Esophagus mucosa (tissue), 1 donor: ENCODE measurements around the gene ADGRF1. TPM values are rescaled to one million over a fixed set of nuclear protein-coding genes. Genes with fewer than 3 reads are reported as not detected.
"Not testable (repeated sequence)": the region's sequence is repeated elsewhere in the genome, so short reads cannot be mapped to it uniquely, and the experiment has no call there.

Experiments used
- ATAC-seq: fragments of 200-7000 bp; cut with Tn5 transposase; one replicate; pipeline ENCODE4 v1.9.1; 2020
- total RNA-seq: library from RNA; stranded (reverse); gene quantifications from one replicate; pipeline ENCODE4 v1.2.4, GENCODE V29; 2023
- donor health status: DM: yes; HTN: yes; CAD: no.

ADGRF1 gene
- total RNA-seq, 1 donor from 2014 or later: 32.8 TPM

DNA sequence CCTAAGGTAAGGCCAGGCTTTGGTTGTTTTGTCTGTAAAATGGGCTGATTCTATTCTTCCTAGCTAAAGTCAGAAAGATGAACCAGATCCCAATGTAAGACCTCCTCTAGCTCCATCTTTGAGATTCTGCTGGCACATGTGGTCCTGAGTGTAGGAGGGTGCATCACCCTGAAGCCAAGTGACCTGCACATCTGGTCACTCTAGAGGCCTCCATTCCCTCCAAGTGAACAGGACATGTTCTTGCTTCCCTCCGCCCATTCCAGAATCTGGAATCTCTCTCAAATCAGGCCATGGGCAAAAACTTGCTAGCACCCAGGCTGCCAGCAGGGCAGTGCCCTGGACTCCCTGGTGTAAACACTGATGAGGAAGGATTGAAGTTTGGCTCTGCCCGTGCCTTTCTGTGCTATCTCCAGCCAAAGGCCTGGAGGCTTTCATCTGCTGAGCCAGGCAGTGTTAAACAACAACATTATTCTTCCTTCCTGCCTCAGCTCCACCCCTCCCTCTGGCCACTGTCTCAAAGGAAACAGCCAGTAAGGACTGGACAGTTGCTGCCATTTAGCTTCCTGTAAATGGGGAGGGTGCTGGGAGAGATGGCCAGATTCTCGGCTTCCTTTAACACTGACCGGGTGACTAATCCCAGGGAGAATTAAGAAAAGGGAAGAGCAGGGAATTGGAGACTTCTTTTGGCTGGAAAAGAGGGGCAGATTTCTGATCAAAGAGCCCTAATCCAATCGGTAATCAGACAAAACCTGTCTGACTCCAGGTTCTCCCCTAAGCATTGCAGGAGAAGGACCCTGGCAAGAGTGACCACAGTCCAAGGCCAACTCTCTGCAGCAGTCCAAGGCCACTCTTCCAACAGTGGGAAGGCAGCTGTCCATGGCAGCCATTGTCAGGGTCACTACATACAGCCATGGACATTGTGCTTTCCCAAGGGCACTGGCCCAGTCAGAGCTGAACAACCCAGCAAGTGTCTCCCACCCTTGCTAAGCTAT is 19.5 kb upstream of the ADGRF1 start:
- ATAC-seq: peak; percentile 47

DNA sequence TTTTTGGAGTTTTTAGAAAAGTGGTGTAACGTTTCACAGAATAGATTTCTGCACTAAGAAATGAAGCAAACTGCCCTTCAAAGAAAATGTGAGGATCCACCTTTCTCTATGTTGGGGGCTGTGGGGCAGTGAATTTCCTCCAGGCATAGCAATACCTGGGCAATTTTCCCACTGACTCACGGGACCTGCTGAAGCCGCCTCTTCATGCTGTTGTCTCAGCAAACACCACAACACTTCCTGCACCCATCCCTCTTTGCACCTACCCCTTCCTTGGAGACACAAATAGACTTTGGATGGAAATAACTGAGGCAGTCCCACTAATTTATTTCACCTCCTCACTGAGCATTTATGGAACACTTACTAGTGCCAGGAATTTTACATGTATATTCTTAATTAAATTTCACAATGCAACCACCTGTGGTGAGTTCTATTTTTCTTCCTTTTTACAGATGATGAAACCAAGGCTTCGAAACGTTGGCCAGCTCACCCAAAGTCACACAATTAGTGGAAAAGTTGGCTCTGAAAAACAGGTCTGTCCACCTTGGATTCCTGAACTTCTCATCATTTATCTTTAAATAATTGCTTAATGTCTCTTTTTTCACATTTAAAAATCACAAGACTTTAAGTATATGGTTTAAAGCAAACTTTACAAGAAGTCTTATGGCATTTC is 17.2 kb upstream of the ADGRF1 start:
- peak; percentile 50 for ATAC-seq

DNA sequence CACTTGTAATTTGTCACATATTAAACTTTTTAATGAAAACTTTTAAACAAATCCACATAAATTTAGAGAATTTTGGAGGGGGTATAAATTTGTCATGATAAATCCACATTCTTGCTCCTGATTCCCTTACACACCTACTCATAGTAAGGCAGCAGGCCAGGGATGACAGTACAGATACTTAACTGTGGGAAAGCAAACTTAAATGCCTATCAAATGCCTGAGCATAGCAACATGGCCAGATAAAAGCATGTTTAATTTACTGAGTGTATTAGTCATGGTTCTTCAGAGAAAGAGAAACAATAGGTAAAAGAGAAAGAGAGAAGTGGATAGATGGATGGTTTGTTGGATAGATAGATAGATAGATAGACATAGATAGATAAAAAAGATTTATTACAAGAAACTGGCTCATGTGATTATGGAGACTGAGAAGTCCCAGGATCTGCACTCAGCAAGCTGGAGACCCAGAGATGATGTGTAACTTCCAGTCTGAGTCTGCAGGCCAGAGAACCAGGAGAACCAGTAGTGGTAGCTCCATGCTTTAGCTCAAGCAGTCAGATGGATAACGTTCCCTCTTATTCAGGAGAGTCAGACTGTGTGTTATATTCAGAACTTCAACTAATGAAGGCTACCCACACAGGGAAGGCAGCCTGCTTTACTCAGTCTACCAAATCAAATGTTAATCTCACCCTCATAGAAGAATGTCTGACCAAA is 15.9 kb upstream of the ADGRF1 start:
- ATAC-seq: peak; percentile 64

DNA sequence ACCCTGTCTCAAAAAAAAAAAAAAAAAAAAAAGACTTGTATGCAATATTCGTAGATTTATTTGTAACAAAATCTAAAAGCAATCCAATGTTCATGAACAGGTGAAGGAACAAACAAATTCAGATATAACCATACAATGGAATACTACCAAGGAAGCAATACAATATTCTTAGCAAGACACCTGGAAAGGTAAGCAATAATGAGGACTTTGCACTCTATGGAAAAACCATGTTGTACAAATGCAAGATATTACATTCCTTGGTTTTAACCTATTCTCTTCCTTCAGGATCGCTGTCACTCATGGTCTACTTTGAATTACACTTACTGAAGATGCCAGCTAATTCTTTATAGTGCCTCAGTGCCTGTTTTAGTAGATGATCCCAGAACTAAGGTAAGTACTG is 14.7 kb upstream of the ADGRF1 start:
- ATAC-seq: no peak

DNA sequence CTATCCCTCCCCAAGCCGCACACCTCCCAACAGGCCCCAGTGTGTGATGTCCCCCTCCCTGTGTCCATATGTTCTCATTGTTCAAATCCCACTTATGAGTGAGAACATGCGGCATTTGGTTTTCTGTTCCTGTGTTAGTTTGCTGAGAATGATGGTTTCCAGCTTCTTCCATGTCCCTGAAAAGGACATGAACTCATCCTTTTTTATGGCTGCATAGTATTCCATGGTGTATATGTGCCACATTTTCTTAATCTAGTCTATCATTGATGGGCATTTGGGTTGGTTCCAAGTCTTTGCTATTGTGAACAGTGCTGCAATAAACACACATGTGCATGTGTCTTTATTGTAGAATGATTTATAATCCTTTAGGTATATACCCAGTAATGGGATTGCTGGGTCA is 12.2 kb upstream of the ADGRF1 start:
- not testable (repeated sequence) for ATAC-seq

DNA sequence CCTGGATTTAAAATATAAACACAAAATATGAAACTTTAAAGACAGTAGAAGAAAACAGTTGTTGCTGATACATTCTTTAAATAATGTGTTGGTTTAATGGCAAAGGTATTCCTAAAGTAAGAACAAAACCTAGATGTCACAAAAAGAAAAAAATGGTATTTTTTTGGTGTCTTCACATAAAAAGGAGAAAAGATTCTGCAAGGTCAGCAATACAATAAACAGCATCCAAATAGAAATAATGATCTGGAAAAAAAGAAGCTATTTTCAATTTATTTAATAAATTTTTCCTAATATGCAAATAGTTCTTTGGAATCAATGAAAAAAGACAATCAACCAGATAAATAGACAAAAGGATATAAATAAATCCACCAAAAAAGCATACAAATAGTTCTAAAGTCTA is 6.5 kb upstream of the ADGRF1 start:
- no peak for ATAC-seq

DNA sequence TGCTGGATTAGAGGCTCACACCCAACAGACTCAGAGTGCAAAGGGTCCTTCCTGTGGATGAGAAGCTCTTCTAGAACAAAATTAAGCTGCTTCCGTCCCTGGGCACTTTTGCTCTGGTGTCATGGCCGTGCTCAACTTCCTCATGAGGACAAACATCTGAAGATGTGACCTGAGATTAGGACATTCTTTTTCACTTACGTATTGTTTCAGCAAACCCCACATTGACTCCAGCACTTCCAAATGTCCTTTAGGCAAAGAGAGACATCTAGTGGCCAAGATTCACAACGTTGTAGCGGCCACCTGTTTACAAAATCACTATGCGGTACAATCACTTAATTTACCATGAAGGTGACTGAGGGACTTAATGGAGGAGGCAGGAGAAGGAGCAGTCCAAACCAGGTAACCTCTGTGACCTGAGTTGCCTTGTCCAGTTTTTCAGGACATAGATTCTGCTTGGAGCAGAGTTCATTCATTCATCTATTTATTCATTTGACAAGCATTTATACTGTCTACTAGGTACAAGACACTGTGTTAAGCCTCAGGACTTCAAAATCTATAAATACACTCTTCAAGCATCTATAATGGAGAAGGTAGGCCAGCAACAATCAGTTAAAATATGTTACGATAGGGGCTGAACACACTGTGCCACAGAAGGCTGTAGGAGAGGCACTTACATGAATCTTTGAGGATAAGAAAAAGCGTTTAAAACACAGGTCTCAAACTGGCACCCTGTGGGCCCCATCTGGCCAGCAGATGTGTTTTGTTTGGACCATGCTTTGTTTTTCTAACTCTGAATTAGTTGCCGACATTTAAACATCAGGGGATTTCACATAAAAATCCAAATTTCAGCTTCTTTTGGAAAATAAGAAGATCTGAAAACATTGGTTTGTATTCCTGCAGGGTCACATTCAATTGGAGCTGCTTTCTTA is 5.6 kb upstream of the ADGRF1 start:
- peak; percentile 76 for ATAC-seq

DNA sequence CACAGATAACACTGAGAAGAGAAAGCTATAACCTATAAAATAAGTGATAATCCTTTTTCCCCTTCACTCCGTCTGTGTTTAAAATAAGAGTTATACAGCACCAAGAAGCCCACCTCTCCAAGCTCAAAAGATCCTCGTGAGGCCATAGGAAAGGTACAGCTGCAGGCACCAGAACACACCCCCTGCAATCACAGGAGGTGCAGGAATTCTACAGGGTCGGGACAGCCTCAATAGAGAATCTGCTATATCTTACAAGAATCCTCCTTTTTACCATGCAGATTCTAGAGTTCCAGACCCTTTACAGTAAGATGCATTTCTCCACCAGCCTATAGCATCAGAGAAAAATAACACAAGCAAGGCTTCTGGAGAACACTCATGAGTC is 5.0 kb upstream of the ADGRF1 start:
- no peak for ATAC-seq

DNA sequence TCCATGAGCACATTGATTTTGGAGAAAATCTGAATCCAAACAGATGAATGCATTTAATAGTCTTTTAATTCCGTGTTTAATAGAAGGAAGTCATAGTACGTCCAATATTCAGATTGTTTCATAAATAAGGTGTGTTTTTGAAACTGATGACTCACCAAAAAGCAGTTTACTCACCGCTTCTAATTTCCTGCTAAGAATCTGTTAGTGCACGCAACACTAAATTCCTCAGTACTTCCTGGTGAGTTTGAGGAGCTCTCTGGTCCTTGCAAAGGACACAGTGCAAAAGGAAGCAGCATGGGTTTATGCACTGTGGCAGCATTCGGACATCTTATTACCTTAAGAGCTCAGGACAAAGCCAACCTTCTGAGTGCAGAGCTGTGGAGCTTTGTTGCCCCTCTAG is 2.3 kb upstream of the ADGRF1 start:
- peak; percentile 89 for ATAC-seq

DNA sequence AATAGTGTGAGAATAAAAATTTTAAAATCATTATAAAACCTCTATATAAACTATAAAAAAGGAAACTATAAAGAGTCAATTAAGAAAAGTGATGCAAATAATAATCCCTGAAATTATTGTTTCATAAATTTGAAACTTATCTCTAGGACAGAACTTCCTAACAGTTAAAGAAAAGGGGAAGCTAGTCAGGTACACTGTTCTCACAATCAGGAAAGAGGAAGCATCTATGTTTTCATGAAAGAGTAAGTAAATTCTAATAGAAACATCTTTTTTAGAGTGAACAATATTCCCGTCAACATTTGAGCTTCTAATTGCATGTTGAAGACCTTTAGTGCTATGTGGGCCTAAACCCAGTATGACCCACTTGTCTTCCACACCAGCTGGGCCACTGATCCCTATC is 1.2 kb upstream of the ADGRF1 start:
- no peak for ATAC-seq

DNA sequence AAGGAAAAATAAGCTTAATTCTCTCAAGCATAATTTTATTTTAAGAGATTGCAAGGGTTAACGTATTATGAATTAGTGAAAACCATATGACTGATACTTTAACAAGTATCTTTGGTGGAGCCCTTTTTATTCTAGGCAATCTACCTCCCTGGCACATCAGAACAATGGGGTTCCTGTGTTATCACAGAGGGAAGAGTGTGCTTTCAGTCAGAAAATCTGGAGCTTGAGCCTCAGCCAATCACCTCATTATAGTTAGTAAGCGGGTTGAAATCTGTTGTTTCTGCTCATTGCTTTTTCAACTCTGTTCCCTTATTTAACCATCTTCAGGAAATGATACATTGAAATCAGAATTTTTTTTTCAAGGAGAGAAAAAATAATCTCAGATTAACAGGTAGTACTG is 391 bp downstream of the ADGRF1 start:
- ATAC-seq: no peak

DNA sequence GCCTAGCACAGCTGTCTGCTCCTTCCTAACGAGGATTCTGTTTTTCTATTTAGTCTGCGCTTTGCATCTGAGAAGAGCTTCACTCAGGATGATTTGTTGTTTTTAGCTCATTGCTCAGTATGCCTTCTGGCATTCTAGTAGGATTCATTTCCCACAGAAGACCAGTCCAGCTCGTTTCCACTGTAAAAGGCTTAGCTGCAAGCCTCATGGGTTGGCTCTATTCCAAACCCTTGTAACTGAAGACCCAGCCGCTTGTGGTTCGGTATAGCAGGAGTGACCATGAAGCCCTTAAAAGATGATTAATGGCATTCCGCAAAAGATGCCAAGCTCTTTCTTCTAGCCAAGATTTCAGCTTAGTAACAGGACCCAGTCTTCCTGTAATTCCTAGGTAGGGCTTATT is 7.2 kb downstream of the ADGRF1 start:
- ATAC-seq: peak; percentile 96

DNA sequence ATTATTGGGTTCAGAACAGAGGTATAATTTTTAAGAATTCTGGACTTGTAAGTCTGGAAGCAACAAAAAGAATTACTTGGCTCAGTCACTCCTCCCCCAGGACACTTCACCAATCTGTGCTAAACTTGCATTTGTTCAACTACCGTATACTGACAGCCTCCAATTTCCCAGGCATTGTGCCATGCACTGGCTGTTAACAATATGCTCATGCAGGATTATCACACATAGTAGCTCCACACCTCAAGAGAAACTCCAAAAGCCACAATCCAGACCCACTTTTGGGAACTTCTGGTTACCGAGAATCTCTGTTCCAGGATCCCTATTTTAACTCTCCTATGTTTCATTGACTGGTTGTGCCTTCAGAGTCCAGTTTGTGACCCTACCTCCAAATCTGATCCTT is 7.7 kb downstream of the ADGRF1 start:
- ATAC-seq: peak; percentile 62

DNA sequence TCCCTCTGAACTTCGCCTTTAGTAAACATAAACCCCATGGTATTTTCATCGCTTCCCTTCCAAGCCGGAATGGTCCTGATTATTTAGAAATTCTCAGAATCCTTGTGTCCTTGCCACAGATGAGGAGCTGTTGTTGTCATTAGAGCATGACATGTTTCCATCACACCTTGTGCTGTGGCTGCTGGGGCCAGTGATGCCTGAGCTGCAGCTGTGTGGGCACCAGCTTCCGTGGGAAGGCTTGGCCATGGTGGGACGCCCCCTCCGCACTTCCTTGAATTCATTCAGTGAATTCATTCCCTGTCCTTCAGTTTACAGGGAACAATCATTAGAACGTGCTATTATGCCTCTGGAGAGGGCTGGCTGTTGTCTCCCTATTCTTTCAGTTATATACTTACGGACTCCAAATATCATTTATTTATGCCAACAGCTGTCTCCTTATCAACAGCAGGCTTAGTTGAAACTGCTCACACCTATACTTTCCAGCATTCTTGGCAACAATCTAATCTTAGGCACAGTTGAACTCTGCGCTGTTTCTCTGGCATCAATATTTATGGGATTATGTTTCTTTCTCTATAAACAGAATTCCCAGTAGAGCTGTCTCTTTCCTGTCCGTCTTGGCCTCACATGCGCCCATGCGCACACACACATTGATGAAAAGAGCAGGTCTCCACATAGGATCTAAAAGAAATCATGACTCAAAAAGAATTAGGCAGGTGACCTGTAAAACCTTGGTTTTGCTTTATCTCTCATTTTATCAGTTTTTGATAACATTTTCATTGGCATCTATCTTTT is 9.0 kb downstream of the ADGRF1 start:
- ATAC-seq: no peak

DNA sequence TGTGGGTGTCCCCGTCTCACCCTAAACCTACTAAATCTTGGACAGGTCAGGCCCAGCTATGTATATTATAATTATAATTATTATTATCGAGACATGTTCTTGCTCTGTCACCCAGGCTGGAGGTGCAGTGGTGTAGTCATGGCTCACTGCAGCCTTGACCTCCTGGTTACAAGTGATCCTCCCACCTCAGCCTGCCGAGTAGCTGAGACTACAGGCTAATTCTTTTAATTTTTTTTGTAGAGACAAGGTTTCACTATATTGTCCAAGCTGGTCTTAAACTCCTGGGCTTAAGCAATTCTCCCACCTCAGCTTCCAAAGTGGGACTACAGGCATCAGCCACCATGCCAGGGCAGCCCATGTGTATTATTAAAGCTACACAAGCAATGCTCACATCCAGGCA is 10.5 kb downstream of the ADGRF1 start:
- no peak for ATAC-seq

DNA sequence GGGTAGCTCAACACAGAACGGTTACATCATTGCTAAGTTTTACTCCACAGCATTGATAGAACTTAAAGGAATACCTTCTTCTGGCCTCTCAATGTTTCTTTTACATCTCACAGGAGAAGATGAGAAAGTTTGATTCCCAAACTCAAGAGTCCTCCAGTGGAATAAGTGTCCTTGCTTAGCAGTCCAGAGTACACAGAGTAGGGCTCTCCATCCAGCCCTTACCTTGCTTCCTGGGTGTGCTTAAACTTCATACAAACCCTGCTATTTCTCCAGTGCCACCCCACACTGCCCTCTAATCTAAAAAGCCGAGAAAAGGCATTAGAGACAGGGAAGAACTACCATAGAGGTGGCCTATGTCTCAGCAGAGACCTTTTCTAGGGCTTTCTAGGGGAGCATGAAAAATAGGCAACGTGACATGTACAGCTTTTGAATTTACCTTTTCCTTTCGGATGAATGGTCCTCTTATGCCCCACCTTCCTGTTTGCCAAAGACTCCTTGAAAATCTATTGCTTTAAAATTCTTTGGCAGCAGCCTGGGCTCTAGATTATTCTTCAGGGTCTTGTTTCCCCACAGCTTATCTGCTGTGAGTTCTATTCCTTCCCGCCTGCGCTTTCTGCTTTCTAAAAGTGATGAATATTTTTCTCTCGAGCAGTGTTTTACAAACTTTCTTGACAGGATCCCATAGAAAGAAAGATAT is 12.1 kb downstream of the ADGRF1 start:
- ATAC-seq: no peak

DNA sequence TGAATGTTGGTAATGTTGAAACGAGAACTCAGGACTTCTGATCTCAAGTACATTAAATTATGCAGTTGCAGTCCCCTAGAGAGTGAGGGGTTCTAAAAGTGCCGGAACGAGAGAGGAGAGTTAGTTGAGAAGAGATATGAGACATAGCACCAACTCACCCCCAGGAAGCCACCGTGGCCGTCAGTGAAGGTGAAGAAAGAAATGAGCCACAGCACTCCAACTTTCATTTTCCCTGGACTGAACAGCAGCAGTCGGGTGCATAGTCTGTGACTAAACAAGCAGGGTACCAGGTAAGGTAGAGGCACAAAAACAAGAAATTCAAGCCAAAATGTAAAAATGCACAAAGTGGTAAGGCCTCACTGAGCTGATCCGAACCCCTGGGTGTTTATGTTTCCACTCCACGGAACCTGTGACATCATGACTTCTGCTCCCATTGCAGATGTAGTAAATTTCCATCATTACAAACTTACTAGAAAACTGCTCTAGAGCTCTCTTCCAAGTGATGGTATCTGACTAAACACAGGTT is 13.2 kb downstream of the ADGRF1 start:
- no peak for ATAC-seq

DNA sequence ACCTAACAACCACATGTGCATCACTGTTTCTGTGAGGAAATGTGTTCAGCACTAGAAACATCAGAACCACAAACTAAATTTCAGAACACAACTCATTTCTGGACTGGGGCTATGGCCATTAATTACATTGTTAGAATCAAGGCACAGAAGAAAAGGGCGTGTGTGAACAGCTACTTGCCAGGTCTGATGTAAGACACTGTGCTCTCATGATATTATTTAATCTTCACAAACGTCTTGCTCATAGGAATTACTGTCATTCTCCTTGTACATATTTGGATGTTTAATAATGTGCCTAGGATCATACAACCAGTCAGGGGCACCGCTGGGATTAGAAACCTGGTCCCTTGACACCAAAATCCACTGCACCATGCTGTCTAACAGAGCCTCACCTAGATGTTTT is 14.8 kb downstream of the ADGRF1 start:
- peak; percentile 81 for ATAC-seq

DNA sequence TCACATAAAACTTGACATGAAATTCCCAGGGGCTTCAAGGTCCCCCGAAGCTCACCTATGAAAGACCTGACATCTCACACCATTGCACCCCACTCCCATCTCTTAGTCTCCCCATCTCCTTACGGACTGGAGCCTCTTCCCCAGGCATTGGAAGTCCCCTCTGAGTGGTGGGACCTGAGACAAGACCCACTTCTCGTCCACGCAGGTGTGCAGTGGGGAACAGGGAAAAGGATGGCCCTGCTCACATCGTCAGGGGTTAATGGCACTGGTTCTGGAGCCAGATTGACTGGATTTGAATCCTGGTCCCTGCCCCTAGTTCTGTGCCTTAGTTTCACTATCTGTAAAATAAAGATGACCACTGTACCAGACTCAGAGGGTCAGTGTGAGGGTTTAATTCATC is 15.5 kb downstream of the ADGRF1 start:
- no peak for ATAC-seq

DNA sequence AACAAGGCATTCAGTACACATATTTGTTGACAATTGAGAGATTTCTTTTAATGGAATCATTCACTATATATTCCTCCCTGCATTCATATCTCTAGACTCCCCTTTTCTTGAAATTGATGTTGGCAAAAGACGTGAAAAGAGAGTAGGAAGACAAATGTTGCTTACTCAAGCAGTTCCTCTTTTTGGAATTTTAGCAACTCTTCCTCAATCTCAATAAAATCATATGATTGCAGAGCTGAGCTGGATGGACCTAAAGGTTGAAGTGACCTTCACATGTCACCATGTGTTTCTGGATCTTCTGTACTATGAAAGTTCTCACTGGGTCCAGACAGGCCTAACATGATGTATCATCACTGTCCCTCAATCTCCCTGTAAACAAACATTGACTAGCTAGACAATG is 18.6 kb downstream of the ADGRF1 start:
- ATAC-seq: no peak
